HepG2 (cell line): ENCODE data around the gene TWF1.

ENCODE experiments used
- CTCF ChIP-seq: sonication (generic); formaldehyde crosslinking; IDR thresholded peaks from 2 replicates; pipeline ENCODE4 v1.5.0; 2020; ENCODE audit warnings: mild to moderate bottlenecking, missing genetic modification reagents, moderate library complexity
- NFE2 ChIP-seq: sonication (generic); formaldehyde crosslinking; IDR thresholded peaks from 2 replicates; pipeline ENCODE4 v1.4.0; 2020; ENCODE audit warnings: missing genetic modification reagents
- POLR2AphosphoS2 ChIP-seq: IDR thresholded peaks from 2 replicates; pipeline ENCODE4 v1.6.1; 2011; ENCODE audit warnings: low read depth, low read length, improper control_type of control experiment
- SNRNP70 ChIP-seq: fragments of 200-400 bp; formaldehyde crosslinking; IDR thresholded peaks from 2 replicates; pipeline ENCODE4 v1.6.1; 2017; ENCODE audit warnings: mild to moderate bottlenecking, low read depth, low read length, moderate library complexity

- TF ChIP-seq SNRNP70 (no peak), POLR2AphosphoS2 (no peak), CTCF (CRISPR knock-in tag) (no peak), NFE2 (no peak)
Observed at GRCh38 chr12:43786899-43787693, 19.0 kb downstream of the TWF1 start.
